Activated gamma-delta T cell (primary cell): ENCODE data around the gene KRTAP5-2.
"Not testable (repeated sequence)": the region's sequence is repeated elsewhere in the genome, so short reads cannot be mapped to it uniquely, and the experiment has no call there.

ENCODE experiments used
- DNase-seq: peaks from one replicate; lab custom pipeline; 2025; lab: John Stamatoyannopoulos, UW

The KRTAP5-2 gene

DNA sequence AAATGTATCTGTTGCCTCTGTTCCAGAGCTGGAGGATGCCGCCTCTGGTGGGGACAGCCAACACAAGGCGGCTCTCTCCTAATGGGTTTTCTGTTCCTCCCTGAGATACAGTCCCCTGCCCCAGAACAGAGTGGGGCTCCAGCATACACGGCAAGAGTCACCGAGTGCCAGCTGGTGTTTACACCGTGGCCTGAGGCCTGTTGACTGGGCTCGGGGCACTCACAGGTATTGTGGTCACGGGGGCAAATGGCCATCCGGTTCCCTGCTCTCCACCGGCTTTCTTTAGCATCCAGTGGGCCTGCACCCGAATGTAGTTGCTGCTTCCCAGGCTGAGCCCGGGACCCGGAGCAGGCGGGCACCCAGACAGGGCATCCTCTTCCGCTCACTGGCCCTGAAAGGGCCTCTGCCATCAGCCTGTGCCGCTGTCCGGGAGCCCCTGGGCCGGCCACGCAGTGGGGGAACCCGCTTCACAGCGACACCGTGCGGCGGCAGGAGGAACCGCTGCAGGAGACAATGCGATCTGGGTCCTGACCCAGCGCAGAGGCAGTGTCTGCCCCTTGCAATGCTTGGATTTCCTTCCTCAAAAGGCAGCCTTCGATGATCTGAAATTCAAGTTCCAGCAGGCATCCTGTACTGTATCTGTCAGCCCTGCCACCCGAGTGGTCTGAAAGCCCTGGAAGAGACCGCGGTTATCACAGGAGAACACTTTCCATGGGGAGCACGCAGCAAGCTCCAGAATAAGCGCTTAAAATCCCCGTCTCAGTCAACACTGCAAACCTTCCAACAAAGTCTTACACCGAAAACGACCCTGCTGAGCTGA is 30.6 kb upstream of the KRTAP5-2 start:
- DNase-seq = peak; percentile 36

GRCh38 chr11:1625541-1625940 is 27.4 kb upstream of the KRTAP5-2 start:
- DNase-seq = no peak

DNA sequence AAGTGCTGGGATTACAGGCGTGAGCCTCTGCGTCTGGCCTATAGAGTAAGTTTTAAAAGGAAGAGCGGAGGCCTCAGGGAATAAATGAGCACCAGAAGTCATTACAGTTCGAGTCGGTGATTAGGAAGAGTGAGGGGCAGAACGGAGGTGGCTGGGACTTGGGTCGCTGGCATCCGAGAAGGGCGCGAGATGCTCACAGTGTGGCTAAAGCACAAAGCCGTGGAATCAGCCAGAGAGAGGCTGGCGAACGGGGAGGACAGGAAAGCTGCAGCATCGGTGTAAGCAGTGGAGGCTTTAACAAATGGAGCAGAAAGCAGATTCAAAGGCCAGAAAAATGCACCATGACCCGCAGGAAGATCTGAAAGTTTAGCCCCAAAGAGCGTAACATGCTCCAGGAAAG is 26.5 kb upstream of the KRTAP5-2 start:
- DNase-seq = no peak

DNA sequence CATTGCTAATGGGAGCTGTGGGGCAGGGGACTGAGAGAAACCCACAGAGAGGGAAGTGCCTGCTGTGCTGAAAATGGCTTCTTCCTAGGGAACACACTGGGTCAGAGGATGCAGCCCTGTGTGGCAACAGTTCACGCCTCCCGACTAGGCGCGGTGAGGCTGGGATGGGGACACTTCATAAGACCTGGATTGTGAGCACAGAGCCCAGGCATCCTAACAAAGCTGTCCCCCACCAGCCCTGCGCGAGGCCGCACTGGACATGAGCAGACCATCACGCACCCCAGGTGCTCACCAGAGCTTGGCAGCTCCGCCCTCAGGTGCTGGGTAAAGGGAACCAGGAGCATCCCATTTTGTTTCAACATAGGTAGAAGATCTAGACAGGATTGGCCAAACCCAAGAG is 25.6 kb upstream of the KRTAP5-2 start:
- DNase-seq = no peak

DNA sequence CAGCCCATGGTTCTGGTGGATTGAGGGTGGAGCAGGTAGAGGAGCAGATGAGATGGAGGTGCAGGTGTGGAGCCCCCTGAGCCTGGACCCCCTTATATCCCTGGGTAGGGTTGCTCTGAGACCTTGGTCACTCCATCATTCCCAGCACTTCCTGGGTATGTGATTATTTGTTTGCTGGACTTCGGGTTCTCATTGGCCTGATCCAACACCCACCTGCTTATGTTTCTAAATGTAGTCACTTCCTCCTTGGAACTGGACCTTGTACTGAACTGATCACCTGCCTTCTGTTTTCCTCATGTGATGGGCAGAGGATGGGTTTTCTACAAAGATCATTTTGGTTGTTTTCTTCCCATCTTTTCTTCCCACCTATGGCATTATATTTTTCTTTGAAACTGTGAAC is 24.0 kb upstream of the KRTAP5-2 start, which contains the start of gene KRTAP5-4:
Gene KRTAP5-4 (minus strand): TSS at position 53 of the 400 bp plus-strand sequence. CDS start 45 bp downstream, at position 8.
- no peak for DNase-seq

DNA sequence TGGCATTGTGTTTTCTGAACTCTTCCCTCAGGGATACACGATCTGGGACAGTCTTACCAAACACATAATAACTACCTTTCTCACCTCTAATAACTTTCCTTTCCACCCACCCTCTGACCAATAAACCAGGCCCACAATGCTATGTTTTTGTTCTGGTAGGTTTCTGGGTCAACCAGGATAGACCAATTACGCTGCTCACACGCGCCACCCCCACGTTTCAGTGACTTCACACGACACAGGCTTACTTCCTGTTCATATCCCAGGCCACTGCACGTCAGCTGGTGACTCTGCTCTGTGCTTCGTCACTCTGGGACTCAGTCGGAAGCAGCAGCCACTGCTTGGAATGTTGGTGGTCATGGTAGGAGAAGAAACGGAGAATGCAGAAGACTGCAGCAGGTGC is 21.4 kb upstream of the KRTAP5-2 start:
- DNase-seq = no peak

- no peak for DNase-seq
These were observed 20.1 kb upstream of the KRTAP5-2 start for GRCh38 chr11:1618231-1618630.

DNA sequence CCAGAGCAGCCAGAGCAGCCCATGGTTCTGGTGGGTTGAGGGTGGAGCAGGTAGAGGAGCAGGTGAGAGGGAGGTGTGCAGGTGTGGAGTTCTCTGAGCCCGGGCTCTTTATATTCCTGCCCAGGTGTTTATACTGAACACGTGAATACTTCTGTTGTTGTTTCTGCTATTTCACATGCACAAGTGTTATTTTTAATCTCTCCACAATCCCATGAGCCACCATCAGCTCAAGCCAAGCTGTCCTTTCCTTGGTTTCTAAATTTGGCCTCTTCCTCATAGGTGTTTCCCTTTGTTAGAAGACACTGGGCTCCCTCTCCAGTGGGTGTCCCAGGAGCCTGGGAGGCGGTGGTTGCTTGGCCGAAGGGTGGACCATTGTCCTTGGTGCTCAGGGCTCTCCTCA is 10.3 kb upstream of the KRTAP5-2 start, which contains the start of gene KRTAP5-3:
Gene KRTAP5-3 (minus strand): TSS at position 101 of the 400 bp plus-strand sequence. CDS start 78 bp downstream, at position 23.
- DNase-seq = no peak

- DNase-seq = not testable (repeated sequence)
These were observed 9.8 kb upstream of the KRTAP5-2 start for GRCh38 chr11:1607901-1608300.

- DNase-seq = not testable (repeated sequence)
These were observed 9.2 kb upstream of the KRTAP5-2 start for GRCh38 chr11:1607156-1607845.

GRCh38 chr11:1605923-1606322 is 7.8 kb upstream of the KRTAP5-2 start:
- DNase-seq = not testable (repeated sequence)

DNA sequence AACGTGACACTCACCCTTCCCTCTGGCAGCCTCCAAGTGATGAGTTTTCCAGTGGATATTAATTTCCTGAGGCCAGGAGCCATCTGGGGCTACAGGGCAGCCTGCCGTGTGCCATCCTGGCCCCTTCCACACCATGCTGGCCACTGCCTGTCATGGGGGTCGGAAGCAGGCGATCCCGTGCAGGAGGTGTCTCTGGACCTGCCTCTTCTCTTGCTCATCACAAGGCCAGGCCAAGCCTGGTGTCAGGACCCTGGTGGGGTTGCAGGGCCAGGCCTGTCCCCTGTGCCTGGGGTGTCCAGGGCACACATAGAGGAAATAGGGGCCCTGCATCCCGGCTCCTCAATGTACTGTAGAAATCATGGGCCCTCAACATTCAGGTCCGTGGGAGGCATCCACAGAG is 6.6 kb upstream of the KRTAP5-2 start:
- DNase-seq = no peak

DNA sequence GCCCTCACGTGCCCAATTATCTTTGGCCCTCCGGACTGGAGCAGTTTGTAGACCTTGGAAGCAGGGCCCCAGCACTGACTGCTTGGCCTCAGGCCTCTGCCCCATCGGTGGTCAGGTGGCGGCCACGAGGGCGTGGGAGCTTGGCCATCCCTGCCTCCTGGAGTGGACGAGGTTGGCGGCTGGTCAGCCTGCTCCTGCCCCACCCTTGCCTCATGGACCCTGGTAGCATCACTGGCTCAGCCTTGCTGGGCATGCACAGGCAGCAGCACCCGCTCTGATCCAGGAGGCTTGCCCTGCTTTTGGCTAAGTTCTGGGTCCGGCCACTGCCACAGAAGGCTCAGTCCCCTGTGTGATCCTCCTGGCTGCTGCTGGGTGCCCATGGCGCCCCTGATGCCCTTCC is 6.1 kb upstream of the KRTAP5-2 start:
- no peak for DNase-seq

DNA sequence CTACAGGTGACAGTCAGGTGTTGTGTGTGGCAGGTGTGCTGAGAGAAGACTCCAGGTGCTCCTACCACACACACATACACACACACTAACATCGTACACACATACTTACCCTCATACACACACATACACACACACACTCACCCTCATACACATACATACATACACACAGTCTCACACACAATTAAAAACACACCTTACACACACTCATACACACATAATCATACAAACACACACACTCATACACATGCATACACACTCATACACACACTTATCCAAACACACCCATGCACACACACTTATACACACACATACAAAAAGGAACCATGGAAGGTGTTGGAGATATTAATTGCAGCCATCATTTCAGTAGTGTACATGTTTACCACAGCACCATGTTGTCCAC is 5.5 kb upstream of the KRTAP5-2 start:
- DNase-seq = no peak

DNA sequence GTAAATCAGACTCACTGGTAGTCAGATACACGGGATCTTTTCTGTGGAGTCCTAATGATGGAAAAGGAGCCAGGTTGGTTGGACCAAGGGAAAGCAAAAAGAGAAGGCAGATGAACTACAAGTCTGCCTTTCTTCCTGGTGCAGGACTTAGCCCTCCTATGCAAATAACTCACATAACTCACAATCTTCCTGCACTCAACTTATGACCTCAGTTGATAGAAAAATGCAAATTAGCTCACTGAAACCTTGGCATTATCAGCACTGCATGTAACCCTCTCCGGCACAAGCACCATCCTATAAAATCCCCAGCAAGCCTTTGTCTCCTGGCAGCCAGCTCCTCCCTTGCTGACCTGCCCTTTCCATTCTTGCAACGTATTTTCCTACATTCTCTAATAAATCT is 3.6 kb upstream of the KRTAP5-2 start:
- not testable (repeated sequence) for DNase-seq

GRCh38 chr11:1600626-1601025 is 2.5 kb upstream of the KRTAP5-2 start:
- DNase-seq = no peak

DNA sequence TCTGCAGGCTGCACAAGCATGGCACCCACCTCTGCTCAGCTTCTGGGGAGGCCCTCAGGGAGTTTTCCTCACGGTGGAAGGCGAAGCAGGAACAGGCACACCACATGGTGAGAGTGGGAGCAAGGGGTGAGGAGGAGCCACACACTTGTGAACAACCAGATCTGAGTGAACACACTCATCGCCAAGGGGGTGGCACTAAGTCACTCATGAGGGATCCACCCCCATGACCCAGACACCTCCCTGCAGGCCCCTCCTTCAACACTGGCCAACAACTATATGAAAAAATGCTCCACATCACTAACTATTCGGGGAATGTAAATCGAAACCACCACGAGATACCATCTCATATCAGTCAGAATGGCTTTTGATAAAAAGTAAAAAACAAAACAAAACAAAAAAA is 722 bp upstream of the KRTAP5-2 start:
- DNase-seq = no peak

- not testable (repeated sequence) for DNase-seq
These were observed 312 bp upstream of the KRTAP5-2 start for GRCh38 chr11:1598406-1598805.

DNA sequence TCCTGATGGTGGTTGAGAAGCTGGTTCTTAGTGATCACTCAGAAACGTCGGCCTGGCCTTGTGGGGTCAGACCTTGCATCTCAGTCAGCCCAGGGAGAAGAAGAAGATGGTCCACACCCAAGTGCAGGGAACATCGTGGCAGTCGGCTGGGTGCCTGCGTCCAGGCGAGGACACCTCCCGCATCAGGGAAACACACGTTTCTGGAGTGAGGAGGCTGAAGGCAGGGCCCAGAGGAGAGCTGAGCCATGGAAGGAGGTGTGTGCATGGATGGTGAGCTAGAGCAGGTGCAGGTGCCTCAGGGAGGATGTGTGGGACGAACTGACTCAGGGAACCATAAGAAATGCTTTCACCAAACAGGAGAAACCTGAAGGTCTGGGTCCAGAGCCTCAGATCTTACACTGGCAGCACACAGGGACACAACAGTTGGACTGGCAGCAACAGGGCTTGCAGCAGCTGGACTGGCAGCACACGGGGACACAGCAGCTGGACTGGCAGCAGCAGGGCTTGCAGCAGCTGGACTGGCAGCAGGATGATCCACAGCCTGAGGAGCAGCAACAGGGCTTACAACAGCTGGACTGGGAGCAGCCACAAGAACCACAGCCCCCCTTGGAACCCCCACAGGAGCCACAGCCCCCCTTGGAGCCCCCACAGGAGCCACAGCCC is 632 bp downstream of the KRTAP5-2 start:
- no peak for DNase-seq

DNA sequence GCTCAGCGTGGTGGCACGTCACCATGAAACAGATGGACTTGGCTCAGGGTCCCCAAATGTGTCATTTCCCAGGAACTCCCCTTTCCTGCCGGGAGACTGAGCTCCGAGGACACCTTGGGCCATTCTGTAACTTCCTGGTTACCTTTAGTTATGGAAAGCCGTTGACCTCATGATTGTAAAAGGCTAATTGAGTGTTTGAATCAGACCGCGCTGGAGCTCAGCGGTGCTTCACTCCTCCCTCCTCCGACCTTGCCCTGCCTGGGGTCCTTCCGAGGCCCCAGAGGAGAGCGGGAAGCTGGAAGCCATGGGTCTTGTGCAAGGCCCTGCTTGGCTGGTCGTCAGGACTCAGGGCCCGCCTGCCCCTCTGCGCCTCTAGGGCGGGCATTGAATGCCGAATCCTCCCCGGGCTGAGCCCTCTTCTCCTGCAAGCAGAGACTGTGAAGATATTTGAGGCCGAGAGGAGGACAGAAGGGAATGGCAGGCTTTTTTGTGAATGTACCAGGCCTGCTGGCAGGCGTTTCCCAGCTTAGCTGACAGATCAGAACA is 1.4 kb downstream of the KRTAP5-2 start:
- DNase-seq = not testable (repeated sequence)

DNA sequence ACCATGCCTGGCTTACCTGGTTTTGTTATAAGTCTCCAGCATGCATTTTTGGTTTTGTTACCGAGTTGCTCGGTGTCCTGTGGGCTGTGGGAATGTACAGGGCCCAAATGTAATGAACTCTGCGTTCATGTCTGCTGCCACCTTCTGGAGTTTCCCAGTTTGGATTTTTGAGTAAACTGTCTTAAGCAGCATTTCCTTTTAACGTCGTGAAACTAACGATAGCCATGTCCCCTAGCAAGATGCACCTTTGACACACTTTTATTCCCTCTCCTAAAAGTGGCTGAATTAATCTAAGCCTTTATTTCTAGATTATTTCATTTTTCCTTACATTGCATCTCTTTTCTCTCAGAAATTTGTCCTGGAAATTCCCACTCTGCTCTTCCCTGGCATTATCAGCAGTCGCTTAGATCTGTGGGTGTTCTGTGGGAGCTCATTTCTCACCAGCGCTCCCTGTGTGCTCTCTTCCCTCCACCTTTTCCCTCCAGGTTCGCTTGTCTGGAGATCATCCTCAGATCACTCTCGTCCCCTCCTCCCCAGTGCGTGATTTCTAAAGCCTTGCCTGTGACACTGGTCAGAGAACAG is 2.0 kb downstream of the KRTAP5-2 start:
- not testable (repeated sequence) for DNase-seq

DNA sequence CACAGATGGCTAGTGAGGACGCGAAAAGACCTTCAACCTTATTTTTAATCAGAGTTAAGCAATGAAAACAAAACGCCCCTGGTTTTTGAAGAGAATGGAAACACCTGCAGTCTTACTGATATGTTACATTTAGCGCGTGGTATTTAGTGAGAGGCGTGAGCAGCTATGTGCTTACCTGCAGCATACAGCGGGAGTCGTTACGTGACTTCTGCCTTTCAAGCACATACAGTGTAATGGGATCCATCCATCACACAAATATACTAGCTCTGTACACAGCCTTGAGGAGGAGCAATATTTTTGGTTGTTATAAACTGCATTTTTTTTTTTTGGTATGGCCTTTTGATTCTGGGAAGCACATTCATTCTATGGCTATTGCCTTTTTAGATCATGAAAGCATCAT is 5.5 kb downstream of the KRTAP5-2 start:
- no peak for DNase-seq
